Tibial nerve (tissue), 4 donors: ENCODE results near the gene TRABD2A. TPM values are rescaled to one million over a fixed set of nuclear protein-coding genes. Genes with fewer than 3 reads are reported as not detected.
A peak's percentile ranks its signal among the peaks of the same experiment; 100 is the strongest.

Source experiments
- DNase-seq, 2 donors: peaks; one replicate each; pipeline ENCODE4 v3.0.0-alpha.2; 2019; ENCODE audit warnings: low spot score in 2 of 2
- H3K27ac ChIP-seq, 4 donors: fragments of 200-600 bp; sonication (generic) in 3 of 4; one replicate each; pipeline ENCODE4 v1.5.1; 2017 to 2019; ENCODE audit warnings: mild to moderate bottlenecking in 1 of 4
- H3K27me3 ChIP-seq, 2 donors: fragments of 200-600 bp; sonication (generic) in 1 of 2; one replicate each; pipeline versions ENCODE4 v1.5.1 to v1.6.0; 2017 to 2019
- H3K36me3 ChIP-seq, 3 donors: fragments of 200-600 bp; sonication (generic); one replicate each; pipeline ENCODE4 v1.5.1; 2018 to 2019
- H3K4me1 ChIP-seq, 4 donors: fragments of 200-600 bp; sonication (generic) in 3 of 4; one replicate each; pipeline ENCODE4 v1.5.1; 2017 to 2019
- H3K4me3 ChIP-seq, 4 donors: fragments of 200-600 bp; sonication (generic) in 3 of 4; one replicate each; pipeline ENCODE4 v1.5.1; 2017 to 2019; ENCODE audit warnings: mild to moderate bottlenecking in 1 of 4, moderate library complexity in 1 of 4
- H3K9me3 ChIP-seq, 4 donors: fragments of 200-600 bp; sonication (generic) in 3 of 4; one replicate each; pipeline ENCODE4 v1.5.1; 2017 to 2019
- CTCF ChIP-seq, 5 experiments: fragments of 200-600 bp in 3 of 5; fragments of 450-650 bp in 2 of 5; sonication (generic) in 3 of 5; IDR thresholded peaks; one replicate each; pipeline ENCODE4 v1.5.1; 2016 to 2019; ENCODE audit warnings: antibody characterized with exemption in 5 of 5, mild to moderate bottlenecking in 3 of 5, moderate library complexity in 2 of 5
- EP300 ChIP-seq, 2 donors: sonication (generic); formaldehyde crosslinking; IDR thresholded peaks; one replicate each; pipeline ENCODE4 v1.6.1; 2017; ENCODE audit warnings: antibody characterized with exemption in 2 of 2, mild to moderate bottlenecking in 1 of 2
- POLR2A ChIP-seq, 2 donors: fragments of 450-650 bp; IDR thresholded peaks; one replicate each; pipeline ENCODE4 v1.6.1; 2017; ENCODE audit warnings: antibody characterized with exemption in 2 of 2, mild to moderate bottlenecking in 2 of 2, moderate library complexity in 2 of 2
- WGBS, 2 donors: methylation state at CpG; one replicate each; pipeline ENCODE4 v1.1.5; 2018; 5-methylcytosine and 5-hydroxymethylcytosine counted together
- total RNA-seq, 4 donors: library from RNA; depleted of rRNA; stranded (reverse); fragments of >200 nt; gene quantifications; one replicate each; pipeline ENCODE4 v1.1.0, GENCODE V29; 2016

The TRABD2A gene
- total RNA-seq, 4 donors from 2014 or later = 0.98 to 6.3 (median 1.7) TPM; not detected in 1

GRCh38 chr2:84897773-84898172, 16.9 kb upstream of the TRABD2A start:
- Histone ChIP-seq H3K9me3 (no peaks in the 10 kb centered on the region), H3K4me3 (no peak overlapping the region), H3K27ac (peak overlapping the region in 3 of 4 donors; percentile 60 to 69 (median 66)), H3K27me3 (no peaks in the 10 kb centered on the region), H3K4me1 (peaks cover 0 to 40% (median 18%) of the 10 kb centered on the region in 4 donors), H3K36me3 (no peaks in the 10 kb centered on the region)
- TF ChIP-seq POLR2A (IDR thresholded peaks at IDR 0.05) (no peak), EP300 (IDR thresholded peaks at IDR 0.05) (no peak), CTCF (IDR thresholded peaks at IDR 0.05) (no peak)
- 73 to 79% methylated on average over 1 of the region's 1 CpG for WGBS, 2 donors
- DNase-seq = no peak

GRCh38 chr2:84896567-84896966, 15.7 kb upstream of the TRABD2A start:
- no peaks in the 10 kb centered on the region for H3K36me3 ChIP-seq
- no peaks in the 10 kb centered on the region for H3K27me3 ChIP-seq
- no peak for DNase-seq
- TF ChIP-seq CTCF (IDR thresholded peaks at IDR 0.05) = no peak
- TF ChIP-seq EP300 (IDR thresholded peaks at IDR 0.05) = no peak
- no peak for TF ChIP-seq POLR2A (IDR thresholded peaks at IDR 0.05)
- no peak overlapping the region for H3K4me3 ChIP-seq
- WGBS, 2 donors = 66 to 70% methylated on average over 2 of the region's 2 CpGs
- no peak overlapping the region for H3K27ac ChIP-seq
- no peaks in the 10 kb centered on the region for H3K9me3 ChIP-seq
- H3K4me1 ChIP-seq = peaks cover 0 to 34% (median 18%) of the 10 kb centered on the region in 4 donors

- TF ChIP-seq POLR2A (IDR thresholded peaks at IDR 0.05) = no peak
- no peak for TF ChIP-seq EP300 (IDR thresholded peaks at IDR 0.05)
- TF ChIP-seq CTCF (IDR thresholded peaks at IDR 0.05) = no peak
Measured at GRCh38 chr2:84894758-84895520, 14.1 kb upstream of the TRABD2A start.

GRCh38 chr2:84894131-84894586, 13.3 kb upstream of the TRABD2A start:
- H3K27ac ChIP-seq = no peak overlapping the region

More at GRCh38 chr2:84894758-84895520, 14.1 kb upstream of the TRABD2A start:
- peak overlapping the region in 3 of 4 donors; percentile 33 to 66 (median 45) for H3K27ac ChIP-seq
- H3K4me3 ChIP-seq = no peak overlapping the region
- WGBS, 2 donors = 53 to 59% methylated on average over 7 of the region's 7 CpGs
- H3K36me3 ChIP-seq = no peaks in the 10 kb centered on the region
- H3K9me3 ChIP-seq = no peaks in the 10 kb centered on the region
- DNase-seq = no peak
- H3K4me1 ChIP-seq = peaks cover 0 to 34% (median 18%) of the 10 kb centered on the region in 4 donors
- no peaks in the 10 kb centered on the region for H3K27me3 ChIP-seq

More at GRCh38 chr2:84894131-84894586, 13.3 kb upstream of the TRABD2A start:
- peaks cover 0 to 35% (median 19%) of the 10 kb centered on the region in 4 donors for H3K4me1 ChIP-seq
- no peak for TF ChIP-seq CTCF (IDR thresholded peaks at IDR 0.05)
- no peak for TF ChIP-seq POLR2A (IDR thresholded peaks at IDR 0.05)
- no peak for TF ChIP-seq EP300 (IDR thresholded peaks at IDR 0.05)
- 73 to 80% methylated on average over 6 of the region's 6 CpGs for WGBS, 2 donors
- no peak overlapping the region for H3K4me3 ChIP-seq
- no peaks in the 10 kb centered on the region for H3K9me3 ChIP-seq
- no peaks in the 10 kb centered on the region for H3K27me3 ChIP-seq
- no peaks in the 10 kb centered on the region for H3K36me3 ChIP-seq
- DNase-seq = no peak
